Transverse colon (tissue), 3 donors: ENCODE measurements around the gene DCAF15.

ENCODE experiments used
- POLR2A ChIP-seq: fragments of 450-650 bp; IDR thresholded peaks from one replicate; pipeline ENCODE4 v1.6.1; 2016; ENCODE audit warnings: antibody characterized with exemption, mild to moderate bottlenecking, moderate library complexity
- TF ChIP-seq, protein P1 (sequence below), 5 experiments: fragments of 200-600 bp in 3 of 5; fragments of 450-650 bp in 2 of 5; sonication (generic) in 3 of 5; IDR thresholded peaks; 1 replicate in 2 of 5; 2 replicates in 3 of 5; pipeline ENCODE4 v1.5.1; 2016 to 2017; ENCODE audit warnings: antibody characterized with exemption in 5 of 5, inconsistent platforms in 3 of 5, mild to moderate bottlenecking in 2 of 5, moderate library complexity in 1 of 5

DNA sequence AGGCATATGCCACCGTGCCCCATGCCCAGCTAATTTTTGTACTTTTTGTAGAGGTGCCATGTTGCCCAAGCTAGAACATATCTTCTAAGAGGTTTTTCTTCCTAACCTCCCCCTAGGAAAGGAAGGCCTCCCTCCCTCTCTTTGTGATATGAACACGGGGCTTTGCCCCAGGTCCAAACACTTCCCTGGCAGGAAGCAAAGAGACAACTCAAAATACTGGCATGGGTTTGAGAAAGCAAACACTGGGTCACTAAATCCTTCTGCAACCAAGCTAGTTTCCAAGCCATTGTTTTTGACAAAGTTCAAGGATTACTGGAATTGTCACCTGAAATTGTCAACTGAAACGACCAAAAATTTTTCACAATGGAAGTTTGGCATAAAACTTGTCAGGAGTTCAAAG lies 37.5 kb upstream of the DCAF15 start:
- TF ChIP-seq, protein P1, sequence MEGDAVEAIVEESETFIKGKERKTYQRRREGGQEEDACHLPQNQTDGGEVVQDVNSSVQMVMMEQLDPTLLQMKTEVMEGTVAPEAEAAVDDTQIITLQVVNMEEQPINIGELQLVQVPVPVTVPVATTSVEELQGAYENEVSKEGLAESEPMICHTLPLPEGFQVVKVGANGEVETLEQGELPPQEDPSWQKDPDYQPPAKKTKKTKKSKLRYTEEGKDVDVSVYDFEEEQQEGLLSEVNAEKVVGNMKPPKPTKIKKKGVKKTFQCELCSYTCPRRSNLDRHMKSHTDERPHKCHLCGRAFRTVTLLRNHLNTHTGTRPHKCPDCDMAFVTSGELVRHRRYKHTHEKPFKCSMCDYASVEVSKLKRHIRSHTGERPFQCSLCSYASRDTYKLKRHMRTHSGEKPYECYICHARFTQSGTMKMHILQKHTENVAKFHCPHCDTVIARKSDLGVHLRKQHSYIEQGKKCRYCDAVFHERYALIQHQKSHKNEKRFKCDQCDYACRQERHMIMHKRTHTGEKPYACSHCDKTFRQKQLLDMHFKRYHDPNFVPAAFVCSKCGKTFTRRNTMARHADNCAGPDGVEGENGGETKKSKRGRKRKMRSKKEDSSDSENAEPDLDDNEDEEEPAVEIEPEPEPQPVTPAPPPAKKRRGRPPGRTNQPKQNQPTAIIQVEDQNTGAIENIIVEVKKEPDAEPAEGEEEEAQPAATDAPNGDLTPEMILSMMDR (IDR thresholded peaks at IDR 0.05) = no peak
- TF ChIP-seq POLR2A = no peak
